ENCODE results near the gene THSD7A. TPM values are rescaled to one million over a fixed set of nuclear protein-coding genes. Genes with fewer than 3 reads are reported as not detected.

The THSD7A gene
- total and polyA plus RNA-seq, 2 of the 13 experiments (the other 11 are each of a cell fraction or from before 2014, with no cell fraction given) = 0.01 to 0.07 TPM

- Histone ChIP-seq H3K79me2 (ENCODE audit: insufficient read depth, low read length) (no peaks in the 10 kb centered on the region), H3K27ac (ENCODE audit: extremely low read length, insufficient read depth, low read length) (no peak overlapping the region), H4K20me1 (ENCODE audit: insufficient read depth, low read length) (no peaks in the 10 kb centered on the region), H3K9me3 (ENCODE audit: low read length) (0 out of 2 replicates have a peak, but pooled peaks cover 12% of the 10 kb centered on the region), H3K4me2 (ENCODE audit: low read depth, low read length) (no peak overlapping the region), H2AFZ (ENCODE audit: low read length) (no peak overlapping the region), H3K9ac (ENCODE audit: insufficient read depth, low read depth, low read length) (no peak overlapping the region), H3K27me3 (ENCODE audit: control insufficient read depth in 1 of 2, insufficient read depth in 2 of 2, low read length in 2 of 2) (no peaks in the 10 kb centered on the region), H3K4me1 (ENCODE audit: insufficient read depth, low read length) (no peaks in the 10 kb centered on the region), H3K4me3 (replicated peaks in 1 of 3; ENCODE audit: insufficient read depth in 1 of 3, low read depth in 2 of 3, low read length in 3 of 3) (no peak overlapping the region), H3K36me3 (replicated peaks in 1 of 2; ENCODE audit: control insufficient read depth in 1 of 2, insufficient read depth in 2 of 2, low read length in 2 of 2) (no peaks in the 10 kb centered on the region)
- ChIA-PET POLR2A (no interaction called here), CTCF (ENCODE audit: low intra/inter-chr PET ratio, low total read pairs) (no interaction called here)
- intact Hi-C loops (cut with micrococcal nuclease; ENCODE audit: unreplicated experiment) (no loop called here), in situ Hi-C loops (cut with HindIII; ENCODE audit: extremely low pct_ligation_motif_present, low pct_unique_long_range_greater_than_20kb) (no loop called here)
- ATAC-seq (no peak), FAIRE-seq (no peak), DNase-seq (ENCODE audit: low spot score) (no peak)
- TF ChIP-seq, protein P1, sequence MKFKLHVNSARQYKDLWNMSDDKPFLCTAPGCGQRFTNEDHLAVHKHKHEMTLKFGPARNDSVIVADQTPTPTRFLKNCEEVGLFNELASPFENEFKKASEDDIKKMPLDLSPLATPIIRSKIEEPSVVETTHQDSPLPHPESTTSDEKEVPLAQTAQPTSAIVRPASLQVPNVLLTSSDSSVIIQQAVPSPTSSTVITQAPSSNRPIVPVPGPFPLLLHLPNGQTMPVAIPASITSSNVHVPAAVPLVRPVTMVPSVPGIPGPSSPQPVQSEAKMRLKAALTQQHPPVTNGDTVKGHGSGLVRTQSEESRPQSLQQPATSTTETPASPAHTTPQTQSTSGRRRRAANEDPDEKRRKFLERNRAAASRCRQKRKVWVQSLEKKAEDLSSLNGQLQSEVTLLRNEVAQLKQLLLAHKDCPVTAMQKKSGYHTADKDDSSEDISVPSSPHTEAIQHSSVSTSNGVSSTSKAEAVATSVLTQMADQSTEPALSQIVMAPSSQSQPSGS (CRISPR knock-in tag; IDR thresholded peaks at IDR 0.05) = no peak
- TF ChIP-seq, protein P2, sequence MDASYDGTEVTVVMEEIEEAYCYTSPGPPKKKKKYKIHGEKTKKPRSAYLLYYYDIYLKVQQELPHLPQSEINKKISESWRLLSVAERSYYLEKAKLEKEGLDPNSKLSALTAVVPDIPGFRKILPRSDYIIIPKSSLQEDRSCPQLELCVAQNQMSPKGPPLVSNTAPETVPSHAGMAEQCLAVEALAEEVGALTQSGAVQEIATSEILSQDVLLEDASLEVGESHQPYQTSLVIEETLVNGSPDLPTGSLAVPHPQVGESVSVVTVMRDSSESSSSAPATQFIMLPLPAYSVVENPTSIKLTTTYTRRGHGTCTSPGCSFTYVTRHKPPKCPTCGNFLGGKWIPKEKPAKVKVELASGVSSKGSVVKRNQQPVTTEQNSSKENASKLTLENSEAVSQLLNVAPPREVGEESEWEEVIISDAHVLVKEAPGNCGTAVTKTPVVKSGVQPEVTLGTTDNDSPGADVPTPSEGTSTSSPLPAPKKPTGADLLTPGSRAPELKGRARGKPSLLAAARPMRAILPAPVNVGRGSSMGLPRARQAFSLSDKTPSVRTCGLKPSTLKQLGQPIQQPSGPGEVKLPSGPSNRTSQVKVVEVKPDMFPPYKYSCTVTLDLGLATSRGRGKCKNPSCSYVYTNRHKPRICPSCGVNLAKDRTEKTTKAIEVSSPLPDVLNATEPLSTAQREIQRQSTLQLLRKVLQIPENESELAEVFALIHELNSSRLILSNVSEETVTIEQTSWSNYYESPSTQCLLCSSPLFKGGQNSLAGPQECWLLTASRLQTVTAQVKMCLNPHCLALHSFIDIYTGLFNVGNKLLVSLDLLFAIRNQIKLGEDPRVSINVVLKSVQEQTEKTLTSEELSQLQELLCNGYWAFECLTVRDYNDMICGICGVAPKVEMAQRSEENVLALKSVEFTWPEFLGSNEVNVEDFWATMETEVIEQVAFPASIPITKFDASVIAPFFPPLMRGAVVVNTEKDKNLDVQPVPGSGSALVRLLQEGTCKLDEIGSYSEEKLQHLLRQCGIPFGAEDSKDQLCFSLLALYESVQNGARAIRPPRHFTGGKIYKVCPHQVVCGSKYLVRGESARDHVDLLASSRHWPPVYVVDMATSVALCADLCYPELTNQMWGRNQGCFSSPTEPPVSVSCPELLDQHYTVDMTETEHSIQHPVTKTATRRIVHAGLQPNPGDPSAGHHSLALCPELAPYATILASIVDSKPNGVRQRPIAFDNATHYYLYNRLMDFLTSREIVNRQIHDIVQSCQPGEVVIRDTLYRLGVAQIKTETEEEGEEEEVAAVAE (CRISPR knock-in tag; IDR thresholded peaks at IDR 0.05; ENCODE audit: borderline replicate concordance) = no peak
- TF ChIP-seq ZNF652 (CRISPR knock-in tag; IDR thresholded peaks at IDR 0.05; ENCODE audit: borderline replicate concordance, low read depth) = no peak
- no peak for TF ChIP-seq ZNF781 (CRISPR knock-in tag; IDR thresholded peaks at IDR 0.05; ENCODE audit: borderline replicate concordance, not compliant biosample characterization)
- TF ChIP-seq, protein P3, sequence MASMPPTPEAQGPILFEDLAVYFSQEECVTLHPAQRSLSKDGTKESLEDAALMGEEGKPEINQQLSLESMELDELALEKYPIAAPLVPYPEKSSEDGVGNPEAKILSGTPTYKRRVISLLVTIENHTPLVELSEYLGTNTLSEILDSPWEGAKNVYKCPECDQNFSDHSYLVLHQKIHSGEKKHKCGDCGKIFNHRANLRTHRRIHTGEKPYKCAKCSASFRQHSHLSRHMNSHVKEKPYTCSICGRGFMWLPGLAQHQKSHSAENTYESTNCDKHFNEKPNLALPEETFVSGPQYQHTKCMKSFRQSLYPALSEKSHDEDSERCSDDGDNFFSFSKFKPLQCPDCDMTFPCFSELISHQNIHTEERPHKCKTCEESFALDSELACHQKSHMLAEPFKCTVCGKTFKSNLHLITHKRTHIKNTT (CRISPR knock-in tag; IDR thresholded peaks at IDR 0.05) = no peak
- TF ChIP-seq, protein P4, sequence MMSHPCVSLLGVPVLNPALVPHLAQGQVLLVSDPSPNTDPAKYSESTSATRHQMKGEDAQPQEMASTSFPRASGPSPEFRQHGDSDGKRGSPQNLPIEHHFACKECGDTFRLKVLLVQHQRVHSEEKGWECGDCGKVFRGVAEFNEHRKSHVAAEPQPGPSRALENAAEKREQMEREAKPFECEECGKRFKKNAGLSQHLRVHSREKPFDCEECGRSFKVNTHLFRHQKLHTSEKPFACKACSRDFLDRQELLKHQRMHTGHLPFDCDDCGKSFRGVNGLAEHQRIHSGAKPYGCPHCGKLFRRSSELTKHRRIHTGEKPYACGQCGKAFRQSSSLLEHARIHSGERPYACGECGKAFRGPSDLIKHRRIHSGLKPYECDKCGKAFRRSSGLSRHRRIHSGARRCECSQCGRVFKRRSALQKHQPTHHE (CRISPR knock-in tag; IDR thresholded peaks at IDR 0.05; ENCODE audit: borderline replicate concordance) = no peak
- no peak for TF ChIP-seq POGZ (CRISPR knock-in tag; IDR thresholded peaks at IDR 0.05)
- no TSS peak for BruUV-seq (replicated peaks)
- 3% methylated on average over 4 of the region's 4 CpGs for WGBS (ENCODE audit: low lambda C conversion rate)
Observed at GRCh38 chr7:11491811-11492210, 340.2 kb downstream of the THSD7A start.
